ENCODE results near the gene SFXN3. TPM values are rescaled to one million over a fixed set of nuclear protein-coding genes. Genes with fewer than 3 reads are reported as not detected.

Gene SFXN3
- polyA plus RNA-seq, 4 donors, result 16.7 to 30.3 (median 22.1) TPM

GRCh38 chr10:101069441-101069840 lies 38.4 kb downstream of the SFXN3 start:
- DNase-seq (ENCODE audit: low read depth in 4 of 4, low spot score in 3 of 4), result no peak

GRCh38 chr10:101070098-101070497 lies 39.1 kb downstream of the SFXN3 start:
- no peak for DNase-seq (ENCODE audit: low read depth in 4 of 4, low spot score in 3 of 4)

- no peak for DNase-seq (ENCODE audit: low read depth in 4 of 4, low spot score in 3 of 4)
These were observed 40.3 kb downstream of the SFXN3 start for GRCh38 chr10:101071267-101071884.

GRCh38 chr10:101071885-101072433 lies 40.9 kb downstream of the SFXN3 start:
- no peak for DNase-seq (ENCODE audit: low read depth in 4 of 4, low spot score in 3 of 4)

- DNase-seq (ENCODE audit: low read depth in 4 of 4, low spot score in 3 of 4), result no peak
These were observed 41.9 kb downstream of the SFXN3 start for GRCh38 chr10:101072923-101073322.

GRCh38 chr10:101073631-101074030 lies 42.6 kb downstream of the SFXN3 start:
- no peak for DNase-seq (ENCODE audit: low read depth in 4 of 4, low spot score in 3 of 4)

GRCh38 chr10:101075775-101076174 lies 44.7 kb downstream of the SFXN3 start:
- no peak for DNase-seq (ENCODE audit: low read depth in 4 of 4, low spot score in 3 of 4)

- DNase-seq (ENCODE audit: low read depth in 4 of 4, low spot score in 3 of 4), result no peak
These were observed 45.6 kb downstream of the SFXN3 start for GRCh38 chr10:101076630-101077029.

GRCh38 chr10:101079874-101080273 lies 48.8 kb downstream of the SFXN3 start:
- DNase-seq (ENCODE audit: low read depth in 4 of 4, low spot score in 3 of 4), result no peak

GRCh38 chr10:101080933-101081931 lies 50.2 kb downstream of the SFXN3 start:
- DNase-seq (ENCODE audit: low read depth in 4 of 4, low spot score in 3 of 4), result no peak

GRCh38 chr10:101085846-101086245 lies 54.8 kb downstream of the SFXN3 start:
- DNase-seq (ENCODE audit: low read depth in 4 of 4, low spot score in 3 of 4), result no peak

GRCh38 chr10:101087376-101087775 lies 56.3 kb downstream of the SFXN3 start:
- DNase-seq (ENCODE audit: low read depth in 4 of 4, low spot score in 3 of 4), result no peak

GRCh38 chr10:101087965-101088364 lies 56.9 kb downstream of the SFXN3 start:
- DNase-seq (ENCODE audit: low read depth in 4 of 4, low spot score in 3 of 4), result no peak

GRCh38 chr10:101089520-101090299 lies 58.7 kb downstream of the SFXN3 start:
- DNase-seq (ENCODE audit: low read depth in 4 of 4, low spot score in 3 of 4), result no peak

- DNase-seq (ENCODE audit: low read depth in 4 of 4, low spot score in 3 of 4), result no peak
These were observed 59.6 kb downstream of the SFXN3 start for GRCh38 chr10:101090597-101090996.

Other genes starting within 250 kb of the SFXN3 start
- gene SLF2, start 118.3 kb upstream of the SFXN3 start, polyA plus RNA-seq (ENCODE audit: insufficient read length in 4 of 4), result 10 to 100 TPM; 31.4 to 47.1 (median 34.5) TPM
- gene SEMA4G, start 61.7 kb upstream of the SFXN3 start, polyA plus RNA-seq (ENCODE audit: insufficient read length in 4 of 4), result 10 to 100 TPM; 14.8 to 53.8 (median 45.3) TPM
- gene MRPL43, start 43.7 kb upstream of the SFXN3 start, polyA plus RNA-seq (ENCODE audit: insufficient read length in 4 of 4), result 100 to 1,000 TPM in 1 of 4 donors, 10 to 100 TPM in 3; 71.4 to 116 (median 92.1) TPM
- gene TWNK, start 43.7 kb upstream of the SFXN3 start, polyA plus RNA-seq (ENCODE audit: insufficient read length in 4 of 4), result 10 to 100 TPM in 3 of 4 donors, 1 to 10 TPM in 1; 9.6 to 15.9 (median 15.4) TPM
- gene LZTS2, start 31.4 kb upstream of the SFXN3 start, polyA plus RNA-seq (ENCODE audit: insufficient read length in 4 of 4), result 10 to 100 TPM; 47.0 to 75.9 (median 48.5) TPM
- gene PDZD7, start 105 bp upstream of the SFXN3 start, polyA plus RNA-seq (ENCODE audit: insufficient read length in 4 of 4), result 1 to 10 TPM; 1.3 to 2.9 (median 2.2) TPM
- 10 to 100 TPM in 3 of 4 donors, 1 to 10 TPM in 1; 9.6 to 44.4 (median 12.9) TPM for gene KAZALD1, start 30.8 kb downstream of the SFXN3 start, polyA plus RNA-seq (ENCODE audit: insufficient read length in 4 of 4)
- under 1 TPM in 2 of 4 donors, not detected in 2; 0.10 to 0.24 TPM for gene TLX1, start 100.1 kb downstream of the SFXN3 start, polyA plus RNA-seq (ENCODE audit: insufficient read length in 4 of 4)
- not detected for gene LBX1, start 198.2 kb downstream of the SFXN3 start, polyA plus RNA-seq (ENCODE audit: insufficient read length in 4 of 4)

Measured in left renal pelvis (tissue), 4 donors.